Thyroid gland (tissue), 4 donors: ENCODE data around the gene MRPL54.

Source experiments
- CTCF ChIP-seq, 6 experiments: fragments of 200-600 bp in 3 of 6; fragments of 450-650 bp in 3 of 6; sonication (generic) in 3 of 6; IDR thresholded peaks; one replicate each; pipeline ENCODE4 v1.5.1; 2016 to 2019; ENCODE audit warnings: antibody characterized with exemption in 6 of 6, mild to moderate bottlenecking in 2 of 6, inconsistent platforms in 1 of 6, moderate library complexity in 1 of 6
- POLR2A ChIP-seq, 2 donors: fragments of 450-650 bp; IDR thresholded peaks; one replicate each; pipeline ENCODE4 v1.6.1; 2017; ENCODE audit warnings: antibody characterized with exemption in 2 of 2, mild to moderate bottlenecking in 2 of 2, moderate library complexity in 1 of 2

DNA sequence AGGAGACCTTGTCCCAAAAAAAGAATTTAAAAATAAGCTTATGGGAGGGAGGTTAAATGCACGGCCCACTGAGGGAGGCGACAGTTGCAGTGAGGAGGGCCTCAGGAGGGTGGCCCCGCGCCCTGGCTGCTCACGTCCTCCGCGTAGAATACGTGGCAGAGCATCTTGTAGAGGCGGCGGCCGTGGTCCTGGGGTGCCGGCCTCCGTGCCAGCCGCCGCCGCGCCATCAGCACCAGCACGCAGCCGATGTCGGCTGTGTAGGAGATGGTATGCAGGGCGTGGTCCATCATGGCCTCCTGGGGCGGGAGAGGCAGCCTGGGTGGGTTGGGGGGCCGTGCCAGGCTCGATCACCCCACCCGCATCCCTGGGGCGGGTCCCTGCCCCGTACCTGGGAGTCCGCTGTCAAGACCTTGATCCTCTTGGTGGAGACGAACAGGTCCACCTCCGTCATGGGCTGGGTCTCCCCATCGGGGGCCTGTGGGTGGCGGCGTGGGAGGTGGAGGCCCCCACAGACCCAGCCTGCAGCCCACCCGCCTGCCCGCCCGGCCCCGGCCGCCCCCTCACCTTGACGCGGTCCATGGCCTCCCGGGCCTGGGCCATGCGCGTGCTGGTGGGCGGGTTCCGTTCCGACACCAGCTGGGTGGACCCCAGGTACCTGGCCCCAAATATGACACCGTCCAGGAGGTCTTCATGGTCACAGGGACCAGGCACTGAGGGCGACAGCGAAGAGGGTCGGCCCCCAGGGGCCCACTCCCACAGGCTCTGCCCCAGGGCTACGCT, 8.7 kb upstream of the MRPL54 start:
- no peak for TF ChIP-seq CTCF (IDR thresholded peaks at IDR 0.05)
- no peak for TF ChIP-seq POLR2A (IDR thresholded peaks at IDR 0.05)
